Glomerular endothelial cell (primary cell): ENCODE measurements around the gene POU2F3. TPM values are rescaled to one million over a fixed set of nuclear protein-coding genes. Genes with fewer than 3 reads are reported as not detected.

ENCODE experiments used
- DNase-seq: peaks from one replicate; pipeline ENCODE4 v3.0.0-alpha.2; 2011; ENCODE audit warnings: low read depth, low spot score; ENCODE audit errors: extremely low read depth
- total RNA-seq: library from RNA; depleted of rRNA; stranded (reverse); fragments of >200 nt; gene quantifications from 2 replicates; pipeline ENCODE4 v1.2.3, GENCODE V29; 2015

The POU2F3 gene
- total RNA-seq, 1 donor from 2014 or later, result not detected

GRCh38 chr11:120210626-120211521 lies 29.1 kb upstream of the POU2F3 start, which contains the start of gene OAF:
Gene OAF, plus strand, starts transcription at chr11:120211032. Its CDS starts 248 bp downstream, at chr11:120211280.
- no peak for DNase-seq

GRCh38 chr11:120211522-120212258 lies 28.2 kb upstream of the POU2F3 start:
- no peak for DNase-seq

GRCh38 chr11:120212259-120212878 lies 27.6 kb upstream of the POU2F3 start:
- DNase-seq, result no peak

GRCh38 chr11:120212926-120213325 lies 27.0 kb upstream of the POU2F3 start:
- DNase-seq, result no peak

- DNase-seq, result no peak
Observed at GRCh38 chr11:120214581-120214980, 25.4 kb upstream of the POU2F3 start.

GRCh38 chr11:120215634-120216033 lies 24.3 kb upstream of the POU2F3 start:
- DNase-seq, result no peak

GRCh38 chr11:120216426-120217102 lies 23.4 kb upstream of the POU2F3 start:
- no peak for DNase-seq

- DNase-seq, result no peak
Observed at GRCh38 chr11:120217526-120217925, 22.4 kb upstream of the POU2F3 start.

- no peak for DNase-seq
Observed at GRCh38 chr11:120217941-120218694, 21.8 kb upstream of the POU2F3 start.

- no peak for DNase-seq
Observed at GRCh38 chr11:120218695-120219033, 21.3 kb upstream of the POU2F3 start.

GRCh38 chr11:120219232-120219937 lies 20.6 kb upstream of the POU2F3 start:
- DNase-seq, result no peak

- no peak for DNase-seq
Observed at GRCh38 chr11:120219938-120220746, 19.8 kb upstream of the POU2F3 start.

- DNase-seq, result no peak
Observed at GRCh38 chr11:120220747-120221037, 19.2 kb upstream of the POU2F3 start.

GRCh38 chr11:120221115-120221752 lies 18.7 kb upstream of the POU2F3 start:
- no peak for DNase-seq

- DNase-seq, result no peak
Observed at GRCh38 chr11:120222916-120223315, 17.0 kb upstream of the POU2F3 start.

GRCh38 chr11:120223793-120224192 lies 16.1 kb upstream of the POU2F3 start:
- no peak for DNase-seq

GRCh38 chr11:120224361-120224760 lies 15.6 kb upstream of the POU2F3 start:
- DNase-seq, result no peak
